HCT116 (cell line): ENCODE measurements around the gene ERC1.

Source experiments
- CEBPB ChIP-seq: IDR thresholded peaks from 2 replicates; pipeline ENCODE4 v1.6.1; 2012; ENCODE audit warnings: low read depth
- CTCF ChIP-seq, 3 experiments: fragments of 200-600 bp in 1 of 3; sonication (generic) in 1 of 3; IDR thresholded peaks in 2 of 3; conservative IDR thresholded peaks in 1 of 3; 2 replicates each; pipeline ENCODE4 v1.5.1; 2012 to 2017; ENCODE audit warnings: low read depth in 2 of 3, low read length in 2 of 3, antibody characterized with exemption in 1 of 3, borderline replicate concordance in 1 of 3, control low read depth in 1 of 3, mild to moderate bottlenecking in 1 of 3, mixed read lengths in 1 of 3, mixed run types in 1 of 3, moderate library complexity in 1 of 3; ENCODE audit not compliant: insufficient read depth in 1 of 3
- EZH2 ChIP-seq: fragments of 200-600 bp; sonication (generic); IDR thresholded peaks from 2 replicates; pipeline ENCODE4 v1.6.1; 2017; ENCODE audit warnings: antibody characterized with exemption, mixed run types
- EZH2phosphoT487 ChIP-seq: fragments of 200-600 bp; IDR thresholded peaks from 2 replicates; pipeline ENCODE4 v1.6.1; 2018; ENCODE audit warnings: antibody characterized with exemption, borderline replicate concordance
- POLR2A ChIP-seq: IDR thresholded peaks from 2 replicates; pipeline ENCODE4 v1.7.0; 2011; ENCODE audit warnings: borderline replicate concordance; ENCODE audit not compliant: insufficient read depth, insufficient read length; ENCODE audit errors: extremely low read depth
- POLR2AphosphoS5 ChIP-seq: IDR thresholded peaks from 2 replicates; pipeline ENCODE4 v1.6.1; 2011; ENCODE audit warnings: mild to moderate bottlenecking, low read depth, low read length, moderate library complexity
- RAD21 ChIP-seq: IDR thresholded peaks from 2 replicates; pipeline ENCODE4 v1.6.1; 2012; ENCODE audit warnings: low read depth, mild to moderate bottlenecking
- SIN3A ChIP-seq: IDR thresholded peaks from 2 replicates; pipeline ENCODE4 v1.6.1; 2012; ENCODE audit warnings: low read depth
- YY1 ChIP-seq: IDR thresholded peaks from 2 replicates; pipeline ENCODE4 v1.6.1; 2011; ENCODE audit warnings: low read length, low read depth, moderate library complexity, mild to moderate bottlenecking; ENCODE audit not compliant: insufficient replicate concordance; ENCODE audit errors: extremely low read depth
- ZBTB33 ChIP-seq: IDR thresholded peaks from 2 replicates; pipeline ENCODE4 v1.6.1; 2011; ENCODE audit warnings: mild to moderate bottlenecking, low read length, moderate library complexity; ENCODE audit not compliant: insufficient replicate concordance; ENCODE audit errors: extremely low read depth

GRCh38 chr12:1367331-1368291 is 376.6 kb downstream of the ERC1 start:
- no peak for TF ChIP-seq POLR2A
- TF ChIP-seq CTCF (IDR thresholded peaks at IDR 0.05 in 2 of 3, conservative IDR thresholded peaks at IDR 0.05 in 1 of 3; ENCODE audit: borderline replicate concordance in 1 of 3, insufficient read depth in 1 of 3, low read depth in 2 of 3, low read length in 2 of 3) = no peak
- no peak for TF ChIP-seq EZH2
- TF ChIP-seq POLR2AphosphoS5 = no peak
- TF ChIP-seq YY1 = no peak
- TF ChIP-seq SIN3A = no peak
- no peak for TF ChIP-seq EZH2phosphoT487
- no peak for TF ChIP-seq ZBTB33
- TF ChIP-seq RAD21 = no peak
- TF ChIP-seq CEBPB = no peak
